Ovary (tissue), 3 donors: ENCODE data around the gene LTN1.

Experiments
- CTCF ChIP-seq, 3 donors: fragments of 450-650 bp in 2 of 3; fragments of 200-600 bp in 1 of 3; IDR thresholded peaks; one replicate each; pipeline versions ENCODE4 v1.5.1 to v1.8.0; 2016 to 2022; ENCODE audit warnings: antibody characterized with exemption in 3 of 3, mild to moderate bottlenecking in 1 of 3
- POLR2A ChIP-seq: fragments of 450-650 bp; IDR thresholded peaks from one replicate; pipeline ENCODE4 v1.6.1; 2017; ENCODE audit warnings: antibody characterized with exemption, mild to moderate bottlenecking, moderate library complexity
- donor health status: DM: no; HTN: no; CAD: no.

- TF ChIP-seq CTCF (IDR thresholded peaks at IDR 0.05): no peak
- no peak for TF ChIP-seq POLR2A
Measured at GRCh38 chr21:28949318-28949717, 43.4 kb downstream of the LTN1 start.
